HTERT RPE-1 (cell line): ENCODE measurements around the gene CMIP.

Experiments
- in situ Hi-C: fragments of 300-500 bp; cut with MboI; formaldehyde crosslinking; loops from 4 replicates; pipeline ENCODE4 v1.14.3; 2020; ENCODE audit warnings: low sequenced_read_pairs

The CMIP gene

DNA sequence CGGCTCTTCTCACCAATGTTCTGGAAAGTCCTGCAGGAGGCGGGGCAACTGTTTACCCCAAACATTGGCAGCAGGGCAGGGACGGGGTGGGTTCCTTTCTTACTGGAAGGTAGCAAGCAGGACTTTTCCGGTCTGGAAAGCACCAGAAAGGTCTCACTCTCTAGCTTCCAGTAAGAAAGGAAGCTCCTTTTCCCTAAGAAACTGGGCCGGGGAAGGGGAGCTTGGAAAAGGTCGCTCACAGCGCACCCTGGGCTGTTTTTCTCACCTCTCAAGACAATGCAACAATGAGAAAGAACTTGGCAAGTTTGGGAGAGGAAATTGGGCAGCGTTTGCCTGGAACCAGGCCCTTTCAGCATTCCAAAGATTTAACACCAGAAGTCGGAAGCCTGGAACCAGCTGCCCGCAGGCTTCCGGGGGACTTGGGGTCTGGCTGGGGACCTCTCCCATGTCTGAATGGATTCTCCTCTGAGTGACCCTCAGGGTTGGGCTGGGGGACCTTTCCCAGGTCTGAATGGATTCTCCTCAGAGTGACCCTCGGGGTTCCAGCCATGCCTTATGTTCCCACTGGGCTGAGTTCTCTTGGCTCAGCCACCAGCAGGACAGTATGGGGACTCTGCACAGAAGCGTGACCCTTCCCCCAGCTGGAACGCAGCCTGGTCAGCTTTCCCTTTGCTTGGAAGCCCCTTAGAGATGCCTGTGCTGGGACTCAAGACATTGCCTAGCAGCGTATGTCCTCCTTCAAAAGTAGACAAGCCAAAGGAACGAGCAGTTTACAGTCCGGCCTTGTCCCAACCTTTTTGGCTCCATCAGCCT, 167.9 kb downstream of the CMIP start:
- in situ Hi-C loops: no loop called here

DNA sequence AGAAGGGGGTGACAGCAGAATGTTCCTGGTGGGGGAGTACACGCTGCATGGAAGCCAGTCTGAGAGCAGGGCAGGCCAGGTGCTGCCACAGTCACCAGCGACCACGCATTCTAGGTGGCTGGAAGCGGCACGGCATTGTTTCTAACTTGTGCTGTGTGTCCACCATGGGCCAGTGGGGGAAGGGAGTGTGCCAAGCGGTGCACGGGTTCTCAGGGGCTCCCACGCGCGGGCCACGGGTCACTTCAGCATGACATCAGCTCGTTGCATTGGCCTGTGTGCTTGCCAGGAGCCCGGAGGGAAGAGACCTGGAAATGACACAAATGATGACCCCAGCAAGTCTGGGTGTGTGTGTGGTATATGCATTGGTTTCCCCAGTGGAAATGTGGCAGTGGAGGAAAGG, 169.6 kb downstream of the CMIP start:
- in situ Hi-C loops: no loop called here

DNA sequence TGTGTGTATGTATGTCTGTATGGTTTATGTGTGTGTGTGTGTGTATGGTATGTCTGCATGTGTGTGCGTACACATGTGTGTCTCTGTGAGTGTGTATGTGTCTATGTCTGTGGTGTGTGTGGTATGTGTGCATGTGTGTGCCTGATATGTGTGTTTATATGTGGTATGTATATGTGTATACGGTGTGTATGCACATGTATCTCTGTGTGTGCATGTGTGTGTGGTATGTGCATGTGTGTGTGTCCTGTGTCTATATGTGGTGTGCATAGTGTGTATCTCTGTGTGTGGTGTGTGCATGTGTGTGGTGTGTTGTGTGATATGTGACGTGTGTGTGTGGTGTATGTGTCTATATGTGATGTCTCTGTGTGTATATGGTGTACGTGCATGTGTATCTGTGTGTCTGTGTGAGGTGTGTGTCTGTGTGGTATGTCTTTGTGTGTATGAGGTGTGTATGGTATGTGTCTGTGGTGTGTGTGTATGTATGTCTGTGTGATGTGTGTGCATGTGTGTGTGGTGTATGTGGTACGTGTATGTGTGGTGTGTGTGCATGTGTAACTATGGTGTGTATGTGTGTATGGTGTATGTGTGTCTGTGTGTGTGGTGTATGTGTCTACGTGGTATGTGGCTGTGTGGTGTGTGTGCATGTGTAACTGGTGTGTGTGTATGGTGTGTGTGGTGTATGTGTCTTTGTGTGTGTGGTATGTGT, 170.2 kb downstream of the CMIP start:
- in situ Hi-C loops: no loop called here

DNA sequence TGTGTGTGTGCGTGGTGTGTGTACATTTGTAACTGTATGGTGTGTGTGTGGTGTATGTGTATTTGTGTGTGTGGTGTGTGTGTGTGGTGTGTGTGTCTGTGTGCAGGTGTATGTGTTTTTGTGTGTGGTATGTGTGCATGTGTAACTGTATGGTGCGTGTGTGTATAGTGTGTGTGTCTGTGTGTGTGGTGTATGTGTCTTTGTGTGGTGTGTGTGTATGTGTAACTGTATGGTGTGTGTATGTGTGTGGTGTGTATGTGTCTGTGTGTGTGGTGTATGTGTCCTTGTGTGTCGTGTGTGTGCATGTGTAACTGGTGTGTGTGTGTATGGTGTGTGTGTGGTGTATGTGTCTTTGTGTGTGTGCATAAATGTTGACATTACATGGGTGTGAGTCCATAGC, 170.8 kb downstream of the CMIP start:
- in situ Hi-C loops: no loop called here

DNA sequence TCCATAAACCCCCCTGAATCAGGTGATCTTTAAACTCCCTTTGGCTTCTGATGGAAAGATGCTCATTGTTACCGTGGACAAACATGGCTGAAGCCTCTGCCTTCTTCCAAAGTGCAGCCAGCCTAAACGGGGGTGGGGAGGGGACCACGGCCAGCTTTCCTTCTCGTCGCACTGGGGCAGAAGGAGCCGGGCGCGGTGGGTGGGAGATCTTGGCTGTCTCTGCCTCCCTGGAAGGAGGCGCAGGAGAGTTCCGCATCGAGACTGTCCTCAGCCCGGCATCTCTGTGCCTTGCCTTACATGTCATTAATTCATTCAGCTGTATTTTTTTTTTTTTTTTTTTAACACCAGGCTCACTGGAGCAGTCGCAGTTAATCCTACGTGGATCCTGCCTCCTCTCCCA, 171.2 kb downstream of the CMIP start:
- in situ Hi-C loops: no loop called here

DNA sequence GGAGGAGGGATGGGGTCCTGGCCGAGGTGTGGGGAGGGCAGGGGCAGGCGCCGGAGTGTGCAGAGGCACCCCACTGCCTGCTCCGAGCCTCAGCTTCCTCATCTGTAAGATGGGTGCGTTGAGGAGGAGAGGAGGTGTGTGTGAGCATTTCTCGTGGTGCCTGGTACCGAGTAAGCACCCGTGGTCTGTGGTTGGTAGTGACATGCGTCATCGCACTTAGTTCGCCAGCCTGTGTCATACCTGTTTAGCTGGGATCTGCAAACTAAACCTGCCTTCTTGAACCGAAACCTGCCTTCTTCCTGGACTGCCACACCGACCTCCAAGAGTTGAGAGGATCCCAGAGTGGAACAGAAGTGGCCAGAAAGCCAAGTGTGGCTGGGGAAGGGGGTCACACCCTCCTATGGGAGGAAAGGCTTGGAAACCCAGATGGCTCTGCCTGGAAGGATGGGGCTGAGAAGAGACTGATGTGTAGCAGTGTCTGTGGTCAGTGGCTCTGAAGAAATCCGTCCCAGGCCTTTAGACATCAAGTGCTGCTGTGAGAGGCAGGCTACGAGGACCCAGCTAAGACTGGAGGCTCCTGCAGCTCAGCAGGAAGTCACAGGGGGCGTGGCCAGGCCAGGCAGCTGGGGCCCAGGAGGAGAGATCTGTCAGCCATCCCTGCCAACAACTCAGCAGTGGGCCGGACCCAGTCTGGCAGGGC, 171.9 kb downstream of the CMIP start:
- in situ Hi-C loops: no loop called here

DNA sequence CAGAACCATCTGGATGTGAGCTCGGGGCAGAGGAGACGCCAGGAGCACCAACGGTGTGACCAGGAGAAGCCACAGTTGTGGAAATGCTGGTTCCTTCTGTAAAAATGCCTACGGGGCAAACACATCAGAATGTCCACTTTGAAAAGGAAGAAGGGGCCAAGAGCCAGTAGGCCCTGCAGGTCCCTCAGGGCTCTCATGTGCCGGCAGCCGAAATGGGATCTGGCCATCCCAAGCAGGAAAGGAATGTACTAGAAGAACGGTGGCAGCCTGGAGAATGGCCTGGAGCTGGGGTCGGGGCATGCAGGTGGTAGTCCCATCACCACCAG, 172.4 kb downstream of the CMIP start:
- in situ Hi-C loops: no loop called here

DNA sequence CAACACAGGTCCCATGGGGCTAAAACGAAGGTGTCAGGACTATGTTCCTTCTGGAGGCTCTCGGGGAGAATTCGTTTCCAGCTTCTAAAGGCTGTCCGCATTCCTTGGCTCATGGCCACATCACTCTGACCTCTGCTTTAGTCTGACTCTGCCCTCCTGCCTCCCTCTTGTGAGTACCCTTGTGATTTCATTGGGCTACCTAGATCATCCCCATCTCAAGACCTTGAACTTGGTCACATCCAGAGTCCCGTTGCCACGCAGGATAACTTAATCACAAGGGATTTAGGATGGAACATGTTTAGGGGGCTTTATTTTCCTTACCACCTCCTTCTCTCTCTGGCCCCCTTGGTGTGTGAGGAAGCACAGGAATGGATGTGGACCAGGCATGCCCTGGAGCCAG, 173.6 kb downstream of the CMIP start:
- in situ Hi-C loops: no loop called here

DNA sequence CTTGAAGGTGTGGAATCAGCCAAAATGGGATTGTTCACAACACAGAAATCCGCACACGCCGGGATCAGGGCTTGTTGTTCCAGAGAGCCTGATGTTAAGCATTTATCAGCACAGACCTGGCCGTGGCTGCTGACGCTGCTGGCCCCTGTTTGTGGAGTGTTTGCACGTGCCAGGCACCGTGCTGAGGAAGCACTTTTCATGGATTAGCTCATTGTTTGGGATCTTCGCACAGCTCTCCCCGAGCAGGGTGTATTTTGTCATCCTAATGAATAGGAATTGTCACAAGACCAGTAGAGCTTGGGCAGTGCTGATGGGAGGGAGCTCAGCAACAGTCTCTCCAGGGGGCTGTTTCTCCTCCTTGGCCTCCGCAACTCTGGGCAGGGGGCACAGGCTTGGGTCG, 174.1 kb downstream of the CMIP start:
- in situ Hi-C loops: no loop called here

DNA sequence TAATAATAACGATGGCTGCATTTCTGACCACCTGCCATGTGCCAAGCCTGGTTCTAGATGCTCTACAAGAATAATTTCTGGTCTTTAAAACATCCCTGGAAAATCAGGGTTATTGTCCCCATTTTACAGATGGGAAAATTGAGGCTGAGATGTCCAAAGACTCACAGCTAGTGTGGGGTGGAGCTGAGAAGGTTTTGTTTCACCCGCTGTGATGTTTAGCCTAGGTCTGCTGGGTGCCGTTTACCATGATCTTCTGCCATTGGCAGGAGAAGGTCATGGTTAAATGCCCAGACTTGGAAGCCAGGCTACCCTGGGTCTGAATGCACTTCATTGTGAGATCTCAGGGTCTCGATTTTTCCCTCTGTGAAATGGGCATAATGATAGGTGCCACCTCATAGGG, 175.4 kb downstream of the CMIP start:
- in situ Hi-C loops: no loop called here

DNA sequence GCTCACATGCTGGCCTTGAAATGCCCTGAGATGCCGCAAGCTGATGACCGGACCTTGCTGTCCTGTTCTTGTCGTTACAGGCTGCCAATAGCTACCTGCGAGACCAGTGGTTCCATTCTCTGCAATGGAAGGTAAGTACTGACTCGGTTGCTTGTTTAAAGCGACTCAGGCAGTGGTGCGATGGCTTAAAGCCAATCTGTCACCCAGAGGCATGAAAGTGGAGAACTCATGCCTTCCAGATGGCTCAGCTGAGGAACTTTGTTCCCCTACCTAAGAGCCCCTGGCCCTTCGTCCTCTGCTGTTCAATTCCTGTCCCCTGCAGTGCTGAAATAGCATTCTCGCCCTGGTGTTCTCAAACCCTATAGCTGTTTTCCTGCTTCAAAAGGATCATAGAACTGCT, 176.2 kb downstream of the CMIP start:
- in situ Hi-C loops: no loop called here

DNA sequence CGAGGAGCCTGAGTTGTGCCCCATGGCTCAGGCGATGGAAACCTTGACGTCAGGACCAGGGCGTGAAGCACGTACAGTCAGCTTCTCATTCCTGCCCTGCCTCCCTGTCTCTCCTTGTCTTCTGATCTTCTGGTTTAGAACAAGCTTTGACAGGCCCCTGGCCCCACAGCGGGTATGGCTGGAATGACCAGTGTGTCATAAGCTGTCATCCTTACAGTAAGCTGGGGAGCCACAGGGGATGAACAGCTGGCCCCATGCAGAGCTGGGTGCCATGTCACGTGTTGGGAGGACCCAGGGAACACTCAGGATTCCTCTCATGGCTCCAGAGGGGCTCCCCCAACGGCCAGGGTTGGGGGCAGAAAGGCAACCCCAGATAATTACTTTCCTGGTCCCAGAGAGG, 176.9 kb downstream of the CMIP start:
- in situ Hi-C loops: no loop called here

DNA sequence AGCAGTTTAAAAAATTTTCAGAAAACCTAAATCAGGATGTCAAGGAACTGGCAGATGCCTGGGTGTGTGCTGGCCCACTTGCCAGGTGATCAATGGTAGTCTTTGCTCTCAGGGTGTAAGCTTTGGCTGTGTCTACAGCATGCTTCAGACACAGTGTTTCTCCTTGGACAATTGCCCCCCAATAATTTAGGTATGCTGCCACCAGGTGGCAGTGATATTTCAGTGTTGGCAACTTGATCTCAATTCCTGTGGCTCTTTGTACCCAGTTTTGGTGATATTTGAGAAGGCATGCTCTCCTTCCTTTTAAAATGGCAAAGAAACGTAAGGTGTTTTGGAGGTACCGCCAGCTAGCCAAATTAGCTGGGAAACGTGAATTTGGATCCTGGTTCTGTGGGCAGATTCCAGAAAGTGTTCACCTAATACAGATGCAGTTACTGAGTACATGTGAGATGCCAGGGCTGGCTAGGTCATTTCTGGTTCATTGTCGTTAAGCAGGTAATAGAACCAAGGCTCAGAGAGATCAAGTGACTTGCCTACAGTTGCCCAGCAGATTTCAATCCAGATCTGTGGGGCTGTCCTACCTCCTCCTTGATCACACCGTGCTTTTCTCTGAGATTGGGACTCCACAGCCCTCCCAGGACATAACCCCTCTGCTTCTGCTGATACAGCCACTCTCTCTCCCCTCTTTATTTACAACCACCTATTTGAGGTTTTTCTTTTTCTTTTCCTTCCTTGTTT, 178.9 kb downstream of the CMIP start:
- in situ Hi-C loops: no loop called here

DNA sequence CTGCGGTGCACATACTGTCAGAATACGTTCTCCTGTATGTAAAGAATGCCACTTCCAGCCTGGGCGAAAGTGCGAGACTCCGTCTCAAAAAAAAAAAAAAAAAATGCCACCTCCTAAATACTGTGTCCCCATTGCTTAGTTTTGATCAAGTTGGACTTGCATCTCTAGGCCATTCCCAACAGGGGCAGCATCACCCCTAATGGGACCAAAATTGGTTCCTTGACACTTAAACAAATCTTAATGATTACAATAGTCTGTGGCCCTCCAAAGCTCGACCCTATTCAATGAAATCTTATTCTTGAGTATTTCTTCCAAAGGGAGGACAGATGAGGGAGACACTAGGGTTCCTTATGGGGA, 179.8 kb downstream of the CMIP start:
- in situ Hi-C loops: no loop called here

DNA sequence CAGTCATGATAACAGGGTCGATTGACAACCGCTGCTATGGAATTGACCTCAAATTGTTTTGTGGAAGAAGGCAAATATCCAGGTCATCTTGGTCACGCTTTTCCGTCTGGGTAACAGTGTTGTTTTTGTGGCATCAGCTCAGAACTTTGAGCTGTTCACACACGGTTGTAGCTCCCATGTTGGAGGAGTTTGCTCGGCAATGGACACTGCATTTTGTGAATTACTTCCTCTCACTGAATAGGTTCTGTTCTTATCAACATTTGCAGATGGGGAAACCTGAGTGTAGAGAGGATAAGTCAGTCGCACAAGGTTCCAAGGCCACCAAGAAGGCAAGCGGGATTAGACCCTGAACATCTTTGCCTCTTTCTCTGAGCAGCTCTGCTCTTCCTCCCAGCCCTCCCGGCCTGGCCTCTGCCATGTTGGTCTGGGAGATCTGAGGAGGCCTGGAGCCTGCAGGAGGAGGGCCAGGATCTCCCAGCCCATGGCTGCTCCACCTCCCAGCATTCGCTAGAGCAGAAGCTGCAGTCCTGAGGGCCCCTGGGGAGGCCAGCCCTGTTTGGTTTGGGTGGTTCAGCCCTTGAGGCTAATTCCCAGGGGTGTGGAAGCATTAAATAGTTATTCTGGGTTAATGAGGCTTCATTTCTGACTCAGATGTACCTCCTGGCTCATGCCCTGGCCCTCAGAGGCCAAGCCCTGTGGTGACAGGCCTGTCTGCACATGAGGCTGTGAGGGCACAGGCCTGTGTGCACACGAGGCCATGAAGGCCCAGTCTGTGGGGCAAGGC, 180.3 kb downstream of the CMIP start:
- in situ Hi-C loops: no loop called here

DNA sequence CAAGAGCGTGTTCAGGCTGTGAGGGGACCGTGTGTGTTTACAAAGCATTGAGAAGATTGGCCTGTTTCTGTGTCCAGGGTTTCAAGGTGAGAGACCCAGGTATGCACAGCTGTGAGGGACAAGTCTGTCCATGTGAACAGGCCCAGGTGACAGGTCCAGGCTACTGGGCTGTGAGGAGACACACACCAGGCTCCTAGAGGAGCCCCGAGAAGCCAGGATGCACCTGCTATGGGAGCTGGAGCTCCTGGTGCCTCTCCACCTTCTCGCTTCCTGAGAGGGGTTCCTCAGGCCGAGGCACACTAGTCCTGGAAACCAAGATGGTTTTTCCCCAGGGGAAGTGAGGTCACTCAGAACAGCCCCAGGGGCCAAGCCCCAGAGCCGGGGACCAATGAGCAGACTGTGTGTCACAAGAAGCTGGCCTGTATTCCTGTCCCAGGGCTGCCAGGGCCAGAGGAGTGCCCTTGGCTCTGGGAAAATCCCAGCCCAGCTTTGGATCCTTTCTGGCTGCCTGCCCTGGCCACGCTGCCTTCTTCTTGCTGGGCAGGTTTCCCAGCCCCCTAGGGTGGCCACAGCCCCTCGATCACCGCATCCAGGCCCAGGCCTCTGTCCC, 181.0 kb downstream of the CMIP start:
- in situ Hi-C loops: no loop called here

DNA sequence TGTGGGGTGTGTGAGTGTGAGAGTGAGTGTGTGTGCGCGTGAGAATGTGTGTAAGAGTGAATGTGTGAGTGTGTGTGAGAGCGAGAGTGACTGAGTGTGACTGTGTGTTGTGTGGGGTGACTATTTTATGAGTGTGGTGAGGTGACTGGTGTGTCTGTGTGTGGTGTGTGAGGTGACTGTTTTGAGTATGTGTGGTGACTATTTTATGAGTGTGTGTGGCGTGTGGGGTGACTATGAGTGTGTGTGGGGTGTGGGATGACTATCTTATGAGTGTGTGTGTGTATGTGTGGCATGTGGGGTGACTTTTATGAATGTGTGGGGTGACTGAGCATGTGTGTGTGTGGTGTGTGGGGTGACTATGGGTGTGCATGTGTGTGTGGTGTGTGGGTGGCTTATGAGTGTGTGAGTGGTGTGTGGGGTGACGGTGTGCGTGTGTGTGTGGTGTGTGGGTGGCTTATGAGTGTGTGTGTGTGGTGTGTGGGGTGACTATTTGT, 181.6 kb downstream of the CMIP start:
- in situ Hi-C loops: no loop called here

DNA sequence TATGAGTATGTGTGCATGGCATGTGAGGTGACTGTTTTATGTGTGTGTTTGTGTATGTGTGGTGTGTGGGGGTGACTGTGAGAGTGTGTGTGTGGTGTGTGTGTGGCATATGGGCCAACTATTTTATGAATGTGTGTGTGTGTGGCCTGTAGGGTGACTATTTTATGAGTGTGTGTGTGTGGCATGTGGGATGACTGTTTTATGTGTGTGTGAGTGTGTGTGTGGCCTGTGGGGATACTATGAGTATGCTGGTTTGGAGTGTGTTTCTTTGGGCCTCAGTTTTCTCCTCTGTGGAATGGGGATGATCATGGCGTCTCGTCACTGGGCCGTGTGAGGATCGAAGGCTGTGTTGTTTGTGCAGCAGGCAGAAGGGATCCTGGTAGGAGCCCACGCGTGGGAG, 182.4 kb downstream of the CMIP start:
- in situ Hi-C loops: no loop called here

DNA sequence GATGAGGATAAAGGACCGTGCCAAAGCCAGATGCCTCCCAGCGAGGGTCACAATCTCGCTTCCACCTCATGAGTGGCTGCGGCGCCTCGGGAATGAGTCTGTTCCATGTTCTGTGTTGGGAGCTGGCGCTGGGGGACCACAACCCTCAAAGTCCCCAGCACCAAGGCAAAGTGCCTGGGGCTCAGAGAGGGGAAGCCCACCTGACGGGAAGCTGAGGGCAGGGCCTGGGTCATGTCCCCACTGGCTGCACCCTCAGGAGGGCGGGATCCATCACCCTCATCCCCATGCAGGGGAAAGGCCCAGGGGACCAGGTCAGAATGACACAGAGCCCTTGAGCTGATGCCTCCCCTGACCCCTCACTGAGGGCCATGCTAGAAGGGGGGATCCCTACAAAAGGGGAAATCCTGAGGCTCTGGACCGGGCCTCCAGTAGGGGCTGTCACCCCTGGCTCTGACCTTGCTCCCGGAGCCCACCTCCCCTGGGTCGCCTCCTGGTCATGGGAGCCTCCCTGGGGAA, 183.2 kb downstream of the CMIP start:
- in situ Hi-C loops: no loop called here
